ENCODE data around the gene TRDN. TPM values are rescaled to one million over a fixed set of nuclear protein-coding genes. Genes with fewer than 3 reads are reported as not detected.
"Not testable (repeated sequence)": the region's sequence is repeated elsewhere in the genome, so short reads cannot be mapped to it uniquely, and the experiment has no call there.

TRDN gene
- total RNA-seq, 1 experiment from 2014 or later: 39.8 TPM

GRCh38 chr6:123587407-123587806 is 49.3 kb downstream of the TRDN start:
- POLR2A ChIA-PET; CTCF ChIA-PET; ATAC-seq; H3K9me3 Mint-ChIP-seq; H3K27me3 Mint-ChIP-seq (ENCODE audit: low read depth); DNase-seq (ENCODE audit: low spot score): not testable (repeated sequence)
- peak overlapping the region; percentile 79 for H3K4me3 Mint-ChIP-seq
- peaks cover 75% of the 10 kb centered on the region for H3K4me1 Mint-ChIP-seq
- H3K36me3 Mint-ChIP-seq: peaks cover 50% of the 10 kb centered on the region
- H3K27ac Mint-ChIP-seq: peak overlapping the region; percentile 94

- TF ChIP-seq HMGXB4 (CRISPR knock-in tag; IDR thresholded peaks at IDR 0.05) (no peak), ZNF219 (CRISPR knock-in tag; IDR thresholded peaks at IDR 0.05; ENCODE audit: borderline replicate concordance) (no peak), TEAD1 (CRISPR knock-in tag; IDR thresholded peaks at IDR 0.05) (no peak), ZNF232 (CRISPR knock-in tag; IDR thresholded peaks at IDR 0.05) (no peak), FOXP1 (CRISPR knock-in tag; IDR thresholded peaks at IDR 0.05; ENCODE audit: borderline replicate concordance) (no peak)
- H3K4me3 Mint-ChIP-seq: no peak overlapping the region
- H3K27me3 Mint-ChIP-seq (ENCODE audit: low read depth): no peaks in the 10 kb centered on the region
- DNase-seq (ENCODE audit: low spot score) (no peak), ATAC-seq (no peak)
- CTCF ChIA-PET: interaction anchor here (0.9 kb wide), 1 partner anchor 9 kb away, joined by 4 read pairs; no protein-coding TSS in a partner anchor
- H3K9me3 Mint-ChIP-seq: peaks cover 29% of the 10 kb centered on the region
- peaks cover 77% of the 10 kb centered on the region for H3K36me3 Mint-ChIP-seq
- POLR2A ChIA-PET: no interaction called here
- H3K4me1 Mint-ChIP-seq: peaks cover 37% of the 10 kb centered on the region
- no peak overlapping the region for H3K27ac Mint-ChIP-seq
These were observed 56.4 kb downstream of the TRDN start for GRCh38 chr6:123580331-123580730.

GRCh38 chr6:123575188-123575587 is 61.6 kb downstream of the TRDN start:
- ATAC-seq: no peak
- Mint-ChIP-seq H3K4me3 (no peak overlapping the region), H3K27ac (no peak overlapping the region; the same call in 1 of the 2 replicates), H3K36me3 (peaks cover 41% of the 10 kb centered on the region), H3K4me1 (peaks cover 22% of the 10 kb centered on the region), H3K27me3 (ENCODE audit: low read depth) (no peaks in the 10 kb centered on the region), H3K9me3 (peaks cover 24% of the 10 kb centered on the region)
- POLR2A ChIA-PET: no interaction called here
- CTCF ChIA-PET: no interaction called here
- DNase-seq (ENCODE audit: low spot score): no peak
- no peak for TF ChIP-seq IRF1 (CRISPR knock-in tag; IDR thresholded peaks at IDR 0.05)
- TF ChIP-seq PREB (CRISPR knock-in tag; IDR thresholded peaks at IDR 0.05; ENCODE audit: borderline replicate concordance): no peak
- no peak for TF ChIP-seq E2F5 (CRISPR knock-in tag; IDR thresholded peaks at IDR 0.05)
- TF ChIP-seq ELF4 (CRISPR knock-in tag; IDR thresholded peaks at IDR 0.05; ENCODE audit: low read depth): no peak
- no peak for TF ChIP-seq STAT6 (CRISPR knock-in tag; conservative IDR thresholded peaks at IDR 0.05; ENCODE audit: low read depth)
- no peak for TF ChIP-seq ZNF512 (CRISPR knock-in tag; IDR thresholded peaks at IDR 0.05; ENCODE audit: borderline replicate concordance)
